Measurements from ENCODE around the gene RELB.
"Not testable (repeated sequence)": the region's sequence is repeated elsewhere in the genome, so short reads cannot be mapped to it uniquely, and the experiment has no call there.

GRCh38 chr19:45000665-45001064 is 599 bp upstream of the RELB start:
- TF ChIP-seq CTCF (IDR thresholded peaks at IDR 0.05; ENCODE audit: insufficient read depth, low read length, poor library complexity, severe bottlenecking); EZH2phosphoT487 (conservative IDR thresholded peaks at IDR 0.05; ENCODE audit: low read length): not testable (repeated sequence)
